Cardiac fibroblast (primary cell): ENCODE results near the gene KIRREL3.

Experiments used
- DNase-seq, 2 donors: peaks; one replicate each; pipeline versions ENCODE4 v3.0.0 to v3.0.0-alpha.2; 2010; ENCODE audit warnings: low read depth in 2 of 2
- H3K4me3 ChIP-seq, 2 donors: replicated peaks in 1 of 2; 1 replicate in 1 of 2; 2 replicates in 1 of 2; pipeline ENCODE4 v1.5.1; 2011; ENCODE audit warnings: low read depth in 2 of 2, low read length in 2 of 2, mild to moderate bottlenecking in 2 of 2, moderate library complexity in 1 of 2
- TF ChIP-seq, protein P1 (sequence below): IDR thresholded peaks from one replicate; pipeline ENCODE4 v1.5.1; 2011; ENCODE audit warnings: low read depth, mild to moderate bottlenecking, low read length, inconsistent platforms

KIRREL3 gene

GRCh38 chr11:126581871-126582648, 418.5 kb downstream of the KIRREL3 start:
- DNase-seq: no peak
- no peak overlapping the region for H3K4me3 ChIP-seq
- TF ChIP-seq, protein P1, sequence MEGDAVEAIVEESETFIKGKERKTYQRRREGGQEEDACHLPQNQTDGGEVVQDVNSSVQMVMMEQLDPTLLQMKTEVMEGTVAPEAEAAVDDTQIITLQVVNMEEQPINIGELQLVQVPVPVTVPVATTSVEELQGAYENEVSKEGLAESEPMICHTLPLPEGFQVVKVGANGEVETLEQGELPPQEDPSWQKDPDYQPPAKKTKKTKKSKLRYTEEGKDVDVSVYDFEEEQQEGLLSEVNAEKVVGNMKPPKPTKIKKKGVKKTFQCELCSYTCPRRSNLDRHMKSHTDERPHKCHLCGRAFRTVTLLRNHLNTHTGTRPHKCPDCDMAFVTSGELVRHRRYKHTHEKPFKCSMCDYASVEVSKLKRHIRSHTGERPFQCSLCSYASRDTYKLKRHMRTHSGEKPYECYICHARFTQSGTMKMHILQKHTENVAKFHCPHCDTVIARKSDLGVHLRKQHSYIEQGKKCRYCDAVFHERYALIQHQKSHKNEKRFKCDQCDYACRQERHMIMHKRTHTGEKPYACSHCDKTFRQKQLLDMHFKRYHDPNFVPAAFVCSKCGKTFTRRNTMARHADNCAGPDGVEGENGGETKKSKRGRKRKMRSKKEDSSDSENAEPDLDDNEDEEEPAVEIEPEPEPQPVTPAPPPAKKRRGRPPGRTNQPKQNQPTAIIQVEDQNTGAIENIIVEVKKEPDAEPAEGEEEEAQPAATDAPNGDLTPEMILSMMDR: no peak

- no peak for DNase-seq
- TF ChIP-seq, protein P1: no peak
- no peak overlapping the region for H3K4me3 ChIP-seq
Measured at GRCh38 chr11:126578426-126578825, 422.1 kb downstream of the KIRREL3 start.

- no peak for DNase-seq
- no peak overlapping the region for H3K4me3 ChIP-seq
- TF ChIP-seq, protein P1: no peak
Measured at GRCh38 chr11:126578021-126578420, 422.5 kb downstream of the KIRREL3 start.

DNA sequence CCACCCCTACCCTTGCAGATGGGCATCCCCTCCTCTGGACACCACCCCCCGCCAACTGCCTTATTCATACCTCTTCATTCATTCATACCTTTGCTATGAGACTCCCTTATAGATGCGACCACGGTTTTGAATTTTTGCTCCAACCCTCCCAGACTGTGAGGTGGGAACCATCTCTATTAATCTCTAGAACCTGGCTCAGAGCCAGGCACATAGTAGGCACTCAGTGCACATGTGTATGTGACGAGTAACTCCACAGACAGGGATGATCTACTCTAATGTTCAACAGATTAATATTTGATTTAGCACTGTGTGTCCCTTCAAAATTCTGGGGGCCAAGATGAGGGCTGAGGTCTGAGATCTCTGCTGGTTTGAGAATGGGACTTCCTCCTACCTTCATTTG, 424.7 kb downstream of the KIRREL3 start:
- DNase-seq: no peak
- no peak overlapping the region for H3K4me3 ChIP-seq
- TF ChIP-seq, protein P1: no peak

GRCh38 chr11:126573325-126573978, 427.1 kb downstream of the KIRREL3 start:
- H3K4me3 ChIP-seq: no peak overlapping the region
- TF ChIP-seq, protein P1: no peak
- no peak for DNase-seq

- H3K4me3 ChIP-seq: no peak overlapping the region
- TF ChIP-seq, protein P1: no peak
- no peak for DNase-seq
Measured at GRCh38 chr11:126570489-126570888, 430.1 kb downstream of the KIRREL3 start.

DNA sequence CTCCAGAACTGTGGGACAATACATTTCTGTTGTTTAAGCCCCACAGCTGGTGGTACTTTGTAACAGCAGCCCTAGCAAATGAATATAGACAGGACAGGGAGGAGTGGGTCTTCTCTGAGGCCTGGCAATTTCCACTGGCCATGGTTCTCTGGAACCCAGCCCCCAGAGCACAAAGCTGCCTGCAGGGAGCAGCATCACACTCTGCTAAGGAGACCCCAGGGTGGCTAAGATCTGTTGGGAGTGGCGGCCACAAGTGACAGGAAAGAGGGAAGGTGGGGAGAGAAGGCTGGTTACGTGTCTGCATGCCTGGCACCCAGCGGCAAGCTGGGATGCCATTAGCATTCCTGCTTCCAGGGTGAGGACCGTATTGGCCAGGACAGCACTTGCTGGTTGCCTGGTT, 433.2 kb downstream of the KIRREL3 start:
- TF ChIP-seq, protein P1: no peak
- H3K4me3 ChIP-seq: no peak overlapping the region
- DNase-seq: no peak
